Suprapubic skin (tissue), 4 donors: ENCODE results near the gene MYO5B.

Experiments
- CTCF ChIP-seq, 2 donors: fragments of 200-600 bp in 1 of 2; fragments of 450-650 bp in 1 of 2; sonication (generic) in 1 of 2; IDR thresholded peaks; one replicate each; pipeline ENCODE4 v1.5.1; 2016 to 2019; ENCODE audit warnings: antibody characterized with exemption in 2 of 2, mild to moderate bottlenecking in 1 of 2, moderate library complexity in 1 of 2
- POLR2A ChIP-seq, 2 donors: fragments of 450-650 bp; IDR thresholded peaks; one replicate each; pipeline ENCODE4 v1.6.1; 2017; ENCODE audit warnings: antibody characterized with exemption in 2 of 2, mild to moderate bottlenecking in 2 of 2, moderate library complexity in 2 of 2
- POLR2AphosphoS5 ChIP-seq, 3 donors: sonication (generic); formaldehyde crosslinking; IDR thresholded peaks; one replicate each; pipeline ENCODE4 v1.6.1; 2017; ENCODE audit warnings: antibody characterized with exemption in 3 of 3

DNA sequence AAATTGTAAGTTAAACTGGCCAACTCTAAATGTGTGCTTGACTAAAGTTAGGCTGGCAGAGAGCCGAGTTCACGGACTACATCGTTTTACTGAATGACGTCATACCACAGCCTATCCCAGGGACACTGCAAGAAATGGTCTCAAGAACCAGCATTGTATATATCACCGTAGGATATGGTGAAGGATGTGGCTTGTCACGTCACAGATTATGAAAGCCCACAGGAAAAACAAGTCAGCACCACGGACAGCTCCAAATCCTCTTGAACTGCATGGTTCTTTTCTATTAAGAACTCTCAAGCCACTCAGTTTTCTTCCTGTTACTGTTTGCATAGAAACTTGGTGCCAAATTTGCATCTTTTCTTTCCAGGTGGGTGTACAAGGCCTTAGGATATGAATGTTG is 296.5 kb downstream of the MYO5B start:
- TF ChIP-seq CTCF (IDR thresholded peaks at IDR 0.05) (no peak), POLR2A (IDR thresholded peaks at IDR 0.05) (no peak), POLR2AphosphoS5 (IDR thresholded peaks at IDR 0.05) (no peak)
